Measurements from ENCODE around the gene SPECC1. TPM values are rescaled to one million over a fixed set of nuclear protein-coding genes. Genes with fewer than 3 reads are reported as not detected.

SPECC1 gene
- total and polyA plus RNA-seq, 8 donors = 6.1 to 38.3 (median 7.1) TPM

GRCh38 chr17:20120836-20121235, 111.7 kb downstream of the SPECC1 start:
- H3K9me3 ChIP-seq = no peaks in the 10 kb centered on the region
- no peak overlapping the region for H3K27ac ChIP-seq
- TF ChIP-seq CTCF (IDR thresholded peaks at IDR 0.05) = no peak
- ATAC-seq (no peak), DNase-seq (no peak)
- H3K36me3 ChIP-seq = no peaks in the 10 kb centered on the region
- intact Hi-C loops (cut with DNase I) = loop anchor here in 1 of 2 donors (10.0 kb wide), 1 partner anchor 104 kb away; no protein-coding TSS in a partner anchor
- peaks cover 0 to 7% of the 10 kb centered on the region in 2 donors for H3K27me3 ChIP-seq
- H3K4me1 ChIP-seq = peaks cover 0 to 6% of the 10 kb centered on the region in 2 donors
- no peak overlapping the region for H3K4me3 ChIP-seq

GRCh38 chr17:20121359-20122253, 112.4 kb downstream of the SPECC1 start:
- ATAC-seq = peak; percentile 88
- Histone ChIP-seq H3K4me3 (no peak overlapping the region), H3K4me1 (peaks cover 0 to 6% of the 10 kb centered on the region in 2 donors), H3K9me3 (no peaks in the 10 kb centered on the region), H3K36me3 (no peaks in the 10 kb centered on the region), H3K27ac (no peak overlapping the region), H3K27me3 (peaks cover 0 to 7% of the 10 kb centered on the region in 2 donors)
- peak; percentile 80 to 93 for TF ChIP-seq CTCF (IDR thresholded peaks at IDR 0.05)
- DNase-seq = peak in 3 of 4 donors; percentile 26 to 57 (median 46)
- intact Hi-C loops (cut with DNase I) = loop anchor here in 1 of 2 donors (10.0 kb wide), 1 partner anchor 103 kb away; no protein-coding TSS in a partner anchor

GRCh38 chr17:20122254-20122879, 113.2 kb downstream of the SPECC1 start:
- no peak for TF ChIP-seq CTCF (IDR thresholded peaks at IDR 0.05)
- peaks cover 0 to 7% of the 10 kb centered on the region in 2 donors for H3K27me3 ChIP-seq
- H3K4me1 ChIP-seq = peaks cover 0 to 6% of the 10 kb centered on the region in 2 donors
- peak; percentile 52 for ATAC-seq
- no peak overlapping the region for H3K4me3 ChIP-seq
- no peak overlapping the region for H3K27ac ChIP-seq
- intact Hi-C loops (cut with DNase I) = loop anchor here in 1 of 2 donors (10.0 kb wide), 1 partner anchor 102 kb away; no protein-coding TSS in a partner anchor
- DNase-seq = no peak
- no peaks in the 10 kb centered on the region for H3K9me3 ChIP-seq
- no peaks in the 10 kb centered on the region for H3K36me3 ChIP-seq

GRCh38 chr17:20123209-20123608, 114.0 kb downstream of the SPECC1 start:
- H3K4me3 ChIP-seq = no peak overlapping the region
- no peak for DNase-seq
- intact Hi-C loops (cut with DNase I) = loop anchor here in 1 of 2 donors (10.0 kb wide), 1 partner anchor 102 kb away; no protein-coding TSS in a partner anchor
- no peaks in the 10 kb centered on the region for H3K36me3 ChIP-seq
- H3K9me3 ChIP-seq = no peaks in the 10 kb centered on the region
- H3K27ac ChIP-seq = no peak overlapping the region
- H3K4me1 ChIP-seq = peaks cover 0 to 6% of the 10 kb centered on the region in 2 donors
- no peak for TF ChIP-seq CTCF (IDR thresholded peaks at IDR 0.05)
- H3K27me3 ChIP-seq = peaks cover 0 to 7% of the 10 kb centered on the region in 2 donors
- no peak for ATAC-seq

GRCh38 chr17:20125724-20126123, 116.6 kb downstream of the SPECC1 start:
- no peak for TF ChIP-seq CTCF (IDR thresholded peaks at IDR 0.05)
- H3K27ac ChIP-seq = no peak overlapping the region
- peaks cover 0 to 7% of the 10 kb centered on the region in 2 donors for H3K27me3 ChIP-seq
- intact Hi-C loops (cut with DNase I) = loop anchor here in 1 of 2 donors (10.0 kb wide), 1 partner anchor 99 kb away; no protein-coding TSS in a partner anchor
- no peaks in the 10 kb centered on the region for H3K36me3 ChIP-seq
- peaks cover 0 to 6% of the 10 kb centered on the region in 2 donors for H3K4me1 ChIP-seq
- no peak for DNase-seq
- ATAC-seq = no peak
- no peak overlapping the region for H3K4me3 ChIP-seq
- H3K9me3 ChIP-seq = no peaks in the 10 kb centered on the region
